GM12878 (cell line): ENCODE results near the gene FDX2. TPM values are rescaled to one million over a fixed set of nuclear protein-coding genes. Genes with fewer than 3 reads are reported as not detected.

ENCODE experiments used
- ATAC-seq: fragments of 200-7000 bp; cut with Tn5 transposase; 3 replicates; pipeline ENCODE4 v1.9.1; 2020; ENCODE audit warnings: mild to moderate bottlenecking, moderate library complexity
- BruUV-seq: library from RNA; stranded (reverse); fragments of 400-500 nt; replicated peaks from 2 replicates; lab custom pipeline; 2021; lab: Mats Ljungman, UMichigan
- CTCF ChIA-PET: fragments of 300-600 bp; sonication (Branson Sonifier 250); formaldehyde crosslinking; extraction: SDS; loops from one replicate; lab custom pipeline; 2021; ENCODE audit warnings: inconsistent platforms; lab: Yijun Ruan, JAX
- POLR2A ChIA-PET: fragments of 350-600 bp; formaldehyde crosslinking; extraction: SDS; loops from one replicate; lab custom pipeline; 2021; ENCODE audit warnings: inconsistent platforms; lab: Charles Lee
- RAD21 ChIA-PET: fragments of 300-600 bp; sonication (Branson Sonifier 250); formaldehyde crosslinking; loops from one replicate; lab custom pipeline; 2023; ENCODE audit warnings: antibody characterized with exemption; ENCODE audit not compliant: unreplicated experiment; lab: Charles Lee
- SMC1A ChIA-PET: fragments of 300-600 bp; sonication (Branson Sonifier 250); formaldehyde crosslinking; loops from one replicate; lab custom pipeline; 2023; ENCODE audit not compliant: unreplicated experiment, uncharacterized antibody; lab: Charles Lee
- DNase-seq: peaks from one replicate; pipeline ENCODE4 v3.0.0-alpha.2; 2011; ENCODE audit warnings: low read depth, low spot score
- FAIRE-seq: peaks from 3 replicates; lab custom pipeline; 2011; peaks lifted over from hg19 to GRCh38; lab: Jason Lieb, UNC
- H2AFZ ChIP-seq: 2 replicates; pipeline ENCODE4 v1.6.0; 2011; ENCODE audit warnings: low read depth, low read length, control low read depth; ENCODE audit not compliant: control insufficient read depth
- H3K27ac ChIP-seq: 2 replicates; pipeline ENCODE4 v1.5.1; 2011; ENCODE audit warnings: control low read depth; ENCODE audit not compliant: control insufficient read depth, insufficient read depth
- H3K27me3 ChIP-seq, 2 experiments: replicated peaks in 1 of 2; 2 replicates each; pipeline versions ENCODE4 v1.6.0 to v1.6.1; 2011; ENCODE audit warnings: low read length in 1 of 2; ENCODE audit not compliant: control insufficient read depth in 2 of 2, insufficient read depth in 2 of 2
- H3K36me3 ChIP-seq, 2 experiments: 2 replicates each; pipeline ENCODE4 v1.5.1; 2011; ENCODE audit warnings: low read length in 1 of 2; ENCODE audit not compliant: control insufficient read depth in 2 of 2, insufficient read depth in 2 of 2
- H3K4me1 ChIP-seq: 2 replicates; pipeline ENCODE4 v1.6.1; 2011; ENCODE audit warnings: mild to moderate bottlenecking, low read length, moderate library complexity, mixed read lengths; ENCODE audit not compliant: control insufficient read depth, insufficient read depth
- H3K4me2 ChIP-seq: 2 replicates; pipeline ENCODE4 v1.6.0; 2011; ENCODE audit warnings: control low read depth; ENCODE audit not compliant: control insufficient read depth, insufficient read depth
- H3K4me3 ChIP-seq: fragments of 200-600 bp; sonication (generic); 2 replicates; pipeline ENCODE4 v1.5.1; 2016
- H3K79me2 ChIP-seq: 2 replicates; pipeline ENCODE4 v1.6.0; 2011; ENCODE audit warnings: low read length; ENCODE audit not compliant: control insufficient read depth, insufficient read depth
- H3K9ac ChIP-seq: 2 replicates; pipeline ENCODE4 v1.8.0; 2011; ENCODE audit warnings: low read length, control low read depth, mixed read lengths; ENCODE audit not compliant: control insufficient read depth, insufficient read depth
- H3K9me3 ChIP-seq: replicated peaks from 3 replicates; pipeline ENCODE4 v1.5.1; 2011; ENCODE audit warnings: mild to moderate bottlenecking, low read length; ENCODE audit not compliant: control insufficient read depth, insufficient read depth
- H4K20me1 ChIP-seq: 2 replicates; pipeline ENCODE4 v1.6.0; 2011; ENCODE audit not compliant: control insufficient read depth, insufficient read depth
- BHLHE40 ChIP-seq, 2 experiments: fragments of 450-650 bp in 1 of 2; IDR thresholded peaks; 2 replicates each; pipeline ENCODE4 v1.6.1; 2011 to 2017; ENCODE audit warnings: low read depth in 2 of 2, borderline replicate concordance in 1 of 2, improper control_type of control experiment in 1 of 2, low read length in 1 of 2, mild to moderate bottlenecking in 1 of 2
- CBX3 ChIP-seq: fragments of 200-600 bp; sonication (generic); IDR thresholded peaks from 2 replicates; pipeline ENCODE4 v1.6.1; 2016; ENCODE audit warnings: low read depth, borderline replicate concordance
- CREB1 ChIP-seq: IDR thresholded peaks from 2 replicates; pipeline ENCODE4 v1.6.1; 2012; ENCODE audit warnings: low read depth, mild to moderate bottlenecking, inconsistent platforms
- CREM ChIP-seq: IDR thresholded peaks from 2 replicates; pipeline ENCODE4 v1.6.1; 2014; ENCODE audit warnings: antibody characterized with exemption, low read depth
- EP300 ChIP-seq, 2 experiments: fragments of 150-350 bp in 1 of 2; IDR thresholded peaks; 2 replicates each; pipeline ENCODE4 v1.6.1; 2011 to 2012; ENCODE audit warnings: low read depth in 2 of 2, low read length in 2 of 2, borderline replicate concordance in 1 of 2, improper control_type of control experiment in 1 of 2, inconsistent platforms in 1 of 2; ENCODE audit not compliant: control insufficient read depth in 1 of 2
- HCFC1 ChIP-seq: fragments of 150-350 bp; IDR thresholded peaks from 2 replicates; pipeline ENCODE4 v1.6.1; 2014; ENCODE audit warnings: low read length
- JUND ChIP-seq: IDR thresholded peaks from 2 replicates; pipeline ENCODE4 v1.6.1; 2012; ENCODE audit warnings: low read depth, mild to moderate bottlenecking, low read length, improper control_type of control experiment, moderate library complexity
- KLF5 ChIP-seq: fragments of 450-650 bp; IDR thresholded peaks from 2 replicates; pipeline ENCODE4 v1.6.1; 2014; ENCODE audit warnings: mild to moderate bottlenecking; ENCODE audit not compliant: partially characterized antibody
- MXI1 ChIP-seq: fragments of 150-350 bp; IDR thresholded peaks from 2 replicates; pipeline ENCODE4 v1.6.1; 2011; ENCODE audit warnings: low read depth, mild to moderate bottlenecking, inconsistent platforms, low read length, improper control_type of control experiment
- NBN ChIP-seq: fragments of 450-650 bp; IDR thresholded peaks from 2 replicates; pipeline ENCODE4 v1.6.1; 2016
- PKNOX1 ChIP-seq: fragments of 450-650 bp; IDR thresholded peaks from 2 replicates; pipeline ENCODE4 v1.6.1; 2016; ENCODE audit warnings: mild to moderate bottlenecking
- POU2F2 ChIP-seq: IDR thresholded peaks from 3 replicates; pipeline ENCODE4 v1.6.1; 2011; ENCODE audit warnings: low read depth, mild to moderate bottlenecking, low read length, borderline replicate concordance
- RAD21 ChIP-seq: IDR thresholded peaks from 2 replicates; pipeline ENCODE4 v1.6.1; 2011; ENCODE audit warnings: mild to moderate bottlenecking, low read depth, low read length, moderate library complexity; ENCODE audit not compliant: insufficient read depth
- RCOR1 ChIP-seq: conservative IDR thresholded peaks from 2 replicates; pipeline ENCODE4 v1.6.1; 2012; ENCODE audit warnings: low read depth, low read length, improper control_type of control experiment
- REST ChIP-seq: IDR thresholded peaks from 2 replicates; pipeline ENCODE4 v1.6.1; 2012; ENCODE audit warnings: mild to moderate bottlenecking, low read depth, low read length
- SIN3A ChIP-seq: IDR thresholded peaks from 2 replicates; pipeline ENCODE4 v1.6.1; 2012; ENCODE audit warnings: low read depth, low read length, improper control_type of control experiment
- SMC3 ChIP-seq: IDR thresholded peaks from 2 replicates; pipeline ENCODE4 v1.6.1; 2011; ENCODE audit warnings: low read length, improper control_type of control experiment, borderline replicate concordance
- SRF ChIP-seq, 2 experiments: IDR thresholded peaks; 2 replicates each; pipeline ENCODE4 v1.6.1; 2011; ENCODE audit warnings: low read depth in 2 of 2, low read length in 2 of 2, mild to moderate bottlenecking in 1 of 2, moderate library complexity in 1 of 2
- SUZ12 ChIP-seq: fragments of 200-600 bp; sonication (generic); IDR thresholded peaks from one replicate; pipeline ENCODE4 v1.6.1; 2018; ENCODE audit warnings: antibody characterized with exemption, mild to moderate bottlenecking; ENCODE audit not compliant: unreplicated experiment
- WRNIP1 ChIP-seq: IDR thresholded peaks from 2 replicates; pipeline ENCODE4 v1.6.1; 2011; ENCODE audit warnings: low read depth, low read length, improper control_type of control experiment, borderline replicate concordance
- WGBS: methylation state at CpG from one replicate; pipeline ENCODE4 v1.1.6; 2016; ENCODE audit warnings: low lambda C conversion rate; ENCODE audit not compliant: insufficient replicate concordance, insufficient coverage; ENCODE audit errors: missing lambda C conversion rate; 5-methylcytosine and 5-hydroxymethylcytosine counted together
- in situ Hi-C: fragments of 300-500 bp; cut with MboI; formaldehyde crosslinking; loops from 9 replicates; pipeline ENCODE4 v1.14.3; 2018; ENCODE audit warnings: mixed read lengths
- intact Hi-C: fragments of 100-400 bp; cut with micrococcal nuclease; formaldehyde crosslinking; loops from one replicate; pipeline ENCODE4 v1.14.2; 2022; ENCODE audit not compliant: unreplicated experiment
- polyA plus RNA-seq, 11 experiments: library from polyadenylated mRNA; depleted of rRNA in 4 of 11; unstranded in 6 of 11; stranded (reverse) in 5 of 11; fragments of >200 nt; fragmentation: Nextera tagmentation in 4 of 11; fragmentation: Illumina TruSeq in 1 of 11; extraction: Ambion mirVana in 4 of 11; extraction: Trizol in 1 of 11; gene quantifications; 1 replicate in 1 of 11; 2 replicates in 10 of 11; pipeline versions ENCODE4 v1.2.1 to v1.2.3, GENCODE V29; 2011 to 2016; ENCODE audit warnings: inconsistent platforms in 2 of 11, missing spikeins in 2 of 11, low read depth in 1 of 11
- total RNA-seq, 4 experiments: library from RNA; depleted of rRNA in 3 of 4; stranded (reverse); fragments of >200 nt in 3 of 4; fragmentation: Illumina TruSeq in 1 of 4; extraction: Trizol in 1 of 4; gene quantifications; 2 replicates each; pipeline versions ENCODE4 v1.2.1 to v1.2.3, GENCODE V29; 2013 to 2021

Gene FDX2
- total and polyA plus RNA-seq, 10 of the 15 experiments (the other 5 are each of a cell fraction or from before 2014, with no cell fraction given): 1.4 to 50.4 (median 24.7) TPM

GRCh38 chr19:10343495-10343894, 27.7 kb upstream of the FDX2 start:
- ChIA-PET CTCF (no interaction called here), SMC1A (interaction anchor here (0.6 to 0.7 kb wide), 3 partner anchors 53 to 351 kb away, joined by 3 to 4 read pairs (median 3); no protein-coding TSS in a partner anchor), POLR2A (interaction anchor here (1.1 kb wide), 2 partner anchors 8 to 54 kb away, joined by 3 to 4 read pairs; partner anchors contain the start of gene ICAM5), RAD21 (interaction anchor here (0.7 to 1.9 kb wide), 2 partner anchors 45 to 63 kb away, joined by 3 to 4 read pairs; no protein-coding TSS in a partner anchor)
- no peak overlapping the region for H3K9ac ChIP-seq
- H3K4me1 ChIP-seq: peaks cover 6% of the 10 kb centered on the region
- intact Hi-C loops: no loop called here
- no peak for TF ChIP-seq CBX3
- no peak for TF ChIP-seq CREB1
- TF ChIP-seq WRNIP1: no peak
- no peak for TF ChIP-seq SRF (IDR thresholded peaks at IDR 0.05; ENCODE audit: low read depth in 2 of 2, low read length in 2 of 2)
- TF ChIP-seq RAD21: no peak
- no peak for TF ChIP-seq REST
- TF ChIP-seq MXI1: no peak
- TF ChIP-seq PKNOX1: no peak
- TF ChIP-seq BHLHE40 (IDR thresholded peaks at IDR 0.05; ENCODE audit: borderline replicate concordance in 1 of 2, low read depth in 2 of 2, low read length in 1 of 2): no peak
- no peak for TF ChIP-seq KLF5
- TF ChIP-seq NBN: no peak
- TF ChIP-seq HCFC1: no peak
- no peak for TF ChIP-seq POU2F2
- TF ChIP-seq SIN3A: no peak
- TF ChIP-seq RCOR1: no peak
- no peak for TF ChIP-seq CREM
- no peak for TF ChIP-seq SMC3
- no peak for TF ChIP-seq JUND
- TF ChIP-seq SUZ12: no peak
- TF ChIP-seq EP300 (IDR thresholded peaks at IDR 0.05; ENCODE audit: borderline replicate concordance in 1 of 2, control insufficient read depth in 1 of 2, low read depth in 2 of 2, low read length in 2 of 2): no peak
- H3K9me3 ChIP-seq: no peaks in the 10 kb centered on the region
- DNase-seq (no peak), FAIRE-seq (no peak), ATAC-seq (no peak)
- no peak overlapping the region for H3K4me2 ChIP-seq
- peaks cover 10% of the 10 kb centered on the region for H3K79me2 ChIP-seq
- H4K20me1 ChIP-seq: no peaks in the 10 kb centered on the region
- H3K36me3 ChIP-seq: no peaks in the 10 kb centered on the region
- no peak overlapping the region for H3K4me3 ChIP-seq
- H3K27ac ChIP-seq: no peak overlapping the region
- H2AFZ ChIP-seq: no peak overlapping the region
- H3K27me3 ChIP-seq: no peaks in the 10 kb centered on the region
- BruUV-seq: no TSS peak
- 39% methylated on average over 2 of the region's 2 CpGs for WGBS
- in situ Hi-C loops: no loop called here
